Measurements from ENCODE around the gene LBR.

Gene LBR

GRCh38 chr1:225462714-225463574 is 35.1 kb upstream of the LBR start:
- DNase-seq = peak; percentile 66

- no peak for DNase-seq
Measured at GRCh38 chr1:225462429-225462713, 34.5 kb upstream of the LBR start.

GRCh38 chr1:225461533-225462428 is 33.9 kb upstream of the LBR start:
- DNase-seq = no peak

- DNase-seq = no peak
Measured at GRCh38 chr1:225460737-225461532, 33.1 kb upstream of the LBR start.

GRCh38 chr1:225460021-225460736 is 32.3 kb upstream of the LBR start:
- no peak for DNase-seq

GRCh38 chr1:225458222-225458631 is 30.4 kb upstream of the LBR start:
- DNase-seq = no peak

- DNase-seq = peak; percentile 28
Measured at GRCh38 chr1:225454733-225455132, 26.9 kb upstream of the LBR start.

GRCh38 chr1:225453797-225454648 is 26.2 kb upstream of the LBR start:
- peak; percentile 84 for DNase-seq

GRCh38 chr1:225451840-225452515 is 24.1 kb upstream of the LBR start:
- no peak for DNase-seq

- DNase-seq = no peak
Measured at GRCh38 chr1:225451340-225451739, 23.5 kb upstream of the LBR start.

GRCh38 chr1:225450491-225451191 is 22.8 kb upstream of the LBR start:
- DNase-seq = no peak

GRCh38 chr1:225449774-225450173 is 21.9 kb upstream of the LBR start:
- no peak for DNase-seq

- DNase-seq = no peak
Measured at GRCh38 chr1:225449261-225449660, 21.4 kb upstream of the LBR start.

GRCh38 chr1:225448146-225448805 is 20.4 kb upstream of the LBR start:
- no peak for DNase-seq

GRCh38 chr1:225447650-225448089 is 19.8 kb upstream of the LBR start:
- no peak for DNase-seq

GRCh38 chr1:225446981-225447615 is 19.3 kb upstream of the LBR start:
- DNase-seq = no peak

- no peak for DNase-seq
Measured at GRCh38 chr1:225446595-225446960, 18.7 kb upstream of the LBR start.

- DNase-seq = no peak
Measured at GRCh38 chr1:225445639-225446594, 18.1 kb upstream of the LBR start.
